SK-N-MC (cell line): ENCODE measurements around the gene USP31.

Experiments
- EZH2 ChIP-seq: fragments of 200-600 bp; sonication (generic); IDR thresholded peaks from one replicate; pipeline ENCODE4 v1.6.1; 2017; ENCODE audit warnings: antibody characterized with exemption
- POLR2AphosphoS5 ChIP-seq: IDR thresholded peaks from 2 replicates; pipeline ENCODE4 v1.6.1; 2012; ENCODE audit warnings: mild to moderate bottlenecking, low read depth, low read length, borderline replicate concordance

DNA sequence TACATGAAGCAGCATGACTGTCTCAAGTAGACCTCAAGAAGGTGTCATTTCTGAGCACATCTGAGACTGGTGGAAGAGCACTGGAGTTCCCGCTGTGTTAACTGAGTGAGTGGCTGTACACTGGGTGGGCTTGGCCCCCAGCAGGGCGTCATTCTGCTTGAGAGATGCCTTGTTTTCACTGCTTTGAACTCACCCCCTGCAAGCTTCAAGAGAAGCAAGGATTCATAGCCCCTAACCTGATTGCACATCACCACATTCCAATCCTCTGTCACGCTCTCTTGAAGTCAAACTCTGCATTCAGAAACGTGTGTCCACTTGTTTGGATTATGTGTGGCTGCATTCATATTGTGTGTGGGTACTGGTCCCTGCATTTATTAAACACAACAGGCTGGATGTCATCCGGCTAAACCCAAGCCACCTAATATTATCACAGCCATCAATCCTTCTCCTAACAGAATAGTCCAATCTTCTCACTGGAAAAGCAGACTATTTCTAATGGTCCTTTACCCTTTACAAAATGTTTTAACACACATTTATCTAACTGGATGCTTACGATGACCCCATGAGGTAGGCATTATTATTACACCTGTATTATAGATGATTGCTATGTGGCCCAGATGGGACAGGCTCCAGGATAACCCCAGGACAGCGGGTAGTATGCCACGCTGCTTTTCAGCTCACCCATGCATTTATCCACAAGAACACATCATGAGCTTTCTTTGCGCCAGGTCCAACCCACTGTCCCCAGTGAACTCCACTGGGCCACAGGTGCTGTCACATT is 76.3 kb downstream of the USP31 start:
- TF ChIP-seq EZH2 (no peak), POLR2AphosphoS5 (no peak)
